Stimulated activated CD8-positive, alpha-beta memory T cell treated with anti-CD3 and anti-CD28 coated beads, Interleukin-4, amount 100 ng/mL, for 24 hours (primary cell): ENCODE measurements around the gene EZH1.
"Not testable (repeated sequence)": the region's sequence is repeated elsewhere in the genome, so short reads cannot be mapped to it uniquely, and the experiment has no call there.

Source experiments
- DNase-seq: peaks from one replicate; pipeline ENCODE4 v3.0.0-alpha.2; 2020; ENCODE audit warnings: low read depth

Gene EZH1

GRCh38 chr17:42669977-42670788 is 74.7 kb downstream of the EZH1 start:
- DNase-seq: no peak

DNA sequence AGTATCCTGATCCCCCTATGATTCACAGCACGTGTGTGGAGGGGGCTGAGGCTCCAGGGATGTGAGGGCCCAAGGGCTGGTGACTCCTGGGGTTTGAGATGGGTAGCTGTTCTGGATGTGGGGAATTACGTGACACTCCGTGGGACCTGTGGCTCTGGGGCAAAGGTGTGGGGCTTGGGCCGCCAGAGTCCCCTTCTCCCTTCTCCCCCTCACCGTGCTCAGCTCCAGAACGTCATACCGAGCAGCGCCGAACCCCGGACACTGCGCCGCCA is 75.2 kb downstream of the EZH1 start:
- DNase-seq: no peak

GRCh38 chr17:42667088-42667951 is 77.5 kb downstream of the EZH1 start:
- no peak for DNase-seq

- DNase-seq: not testable (repeated sequence)
Observed at GRCh38 chr17:42666126-42666525, 78.7 kb downstream of the EZH1 start.

GRCh38 chr17:42665581-42666001 is 79.2 kb downstream of the EZH1 start:
- DNase-seq: no peak

DNA sequence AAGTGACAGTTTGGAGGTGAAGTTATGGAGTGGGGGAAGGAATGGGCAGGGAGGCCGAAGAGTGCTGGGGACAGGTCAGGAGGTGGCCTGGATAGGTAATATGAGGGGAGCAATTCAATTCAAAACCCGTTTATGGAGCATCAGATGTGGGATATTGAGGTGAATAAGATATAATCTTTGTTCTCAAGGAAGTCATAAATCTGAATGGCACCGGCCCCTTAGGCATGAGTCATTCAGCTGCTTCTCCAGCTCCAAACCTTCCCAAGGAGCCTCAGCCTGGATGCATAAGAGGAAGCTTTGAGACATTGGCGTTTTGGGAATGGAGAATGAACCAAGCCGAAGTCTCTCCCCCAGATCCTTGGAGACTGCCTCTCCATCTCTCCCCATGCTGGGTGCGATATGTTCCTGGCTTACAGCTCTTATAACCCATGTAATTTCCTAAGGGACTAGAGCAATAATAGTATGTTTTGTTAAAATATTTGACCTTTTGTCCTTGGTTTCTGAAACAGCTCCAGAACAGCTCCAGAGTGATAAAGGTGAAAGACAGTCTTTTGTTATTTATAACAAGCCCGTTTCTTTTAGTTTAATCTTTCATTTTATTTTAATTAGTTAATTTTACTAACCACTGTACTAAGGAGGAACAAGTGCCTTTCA is 84.0 kb downstream of the EZH1 start:
- no peak for DNase-seq

DNA sequence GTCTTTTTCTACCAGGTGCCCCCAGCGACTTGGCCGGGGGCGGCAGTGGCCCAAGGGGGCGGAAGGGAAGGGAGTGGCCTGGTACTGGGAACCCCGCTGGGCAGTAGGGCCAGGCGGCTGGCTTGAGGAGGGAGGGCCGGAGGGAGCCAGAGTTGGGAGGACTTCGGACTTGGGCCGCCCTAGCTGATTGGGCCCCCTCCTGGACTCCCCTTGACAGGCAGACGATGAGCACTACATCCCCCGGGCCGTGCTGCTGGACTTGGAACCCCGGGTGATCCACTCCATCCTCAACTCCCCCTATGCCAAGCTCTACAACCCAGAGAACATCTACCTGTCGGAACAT is 84.9 kb downstream of the EZH1 start:
- not testable (repeated sequence) for DNase-seq

DNA sequence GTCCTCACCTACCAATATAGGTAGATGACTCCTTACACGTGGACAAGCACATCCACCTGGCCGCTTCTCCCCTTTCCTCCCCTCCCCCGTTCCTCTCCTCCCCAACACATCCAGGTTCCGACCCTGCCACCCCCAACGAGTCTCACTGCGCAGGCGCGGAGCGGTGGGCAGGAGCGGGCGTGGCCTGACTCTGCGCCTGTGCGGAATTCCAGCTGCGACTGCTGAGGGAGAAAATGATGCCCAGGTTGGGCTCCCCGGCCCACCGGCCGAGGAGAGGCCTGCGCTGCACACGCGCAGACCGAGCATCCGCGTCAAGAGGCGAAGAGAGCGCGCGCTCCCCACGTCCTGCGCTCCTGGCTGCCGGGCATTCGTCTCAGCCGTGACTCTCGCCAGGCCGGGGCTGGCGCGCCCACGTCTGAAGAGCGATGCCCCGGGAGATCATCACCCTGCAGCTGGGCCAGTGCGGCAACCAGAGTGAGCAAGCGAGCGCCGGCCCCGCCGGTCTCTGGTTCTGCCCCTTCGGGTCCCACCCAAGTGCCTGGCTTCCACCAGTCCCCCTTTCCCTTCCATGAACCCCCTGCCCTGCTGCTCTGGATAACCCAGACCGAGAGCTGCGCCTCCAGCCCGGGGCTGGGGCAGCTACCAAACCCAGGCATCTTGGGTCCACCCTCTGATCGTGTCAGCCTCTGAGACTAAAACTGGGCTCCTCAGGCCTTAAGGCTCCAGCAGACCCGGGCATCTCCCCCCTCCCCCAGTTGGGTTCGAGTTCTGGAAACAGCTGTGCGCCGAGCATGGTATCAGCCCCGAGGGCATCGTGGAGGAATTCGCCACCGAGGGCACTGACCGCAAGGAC is 85.5 kb downstream of the EZH1 start, which contains the start of gene TUBG2:
Gene TUBG2, plus strand, starts transcription at position 206 of the 853 bp plus-strand sequence. Its CDS starts 220 bp downstream, at position 426.
- DNase-seq: peak; percentile 69

GRCh38 chr17:42657824-42658588 is 86.8 kb downstream of the EZH1 start:
- no peak for DNase-seq

DNA sequence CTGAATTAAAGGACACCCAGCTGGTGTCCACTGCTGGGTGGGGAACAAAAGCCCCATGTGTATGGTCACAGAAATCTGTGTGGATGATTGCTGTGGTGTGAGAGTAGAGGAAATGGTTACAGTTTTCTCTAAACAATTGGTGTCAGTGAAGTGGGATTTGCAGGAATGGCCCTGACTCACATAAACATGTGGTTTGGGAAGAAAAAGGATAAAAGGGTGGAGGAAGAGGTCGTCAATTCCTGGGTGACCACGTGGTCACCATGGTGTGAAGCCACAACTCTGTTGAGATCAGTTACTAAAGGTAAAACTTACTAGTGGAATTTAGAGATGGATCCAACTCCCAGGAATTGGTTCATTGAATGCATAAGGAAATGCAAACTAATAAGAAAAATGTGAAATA is 89.3 kb downstream of the EZH1 start:
- no peak for DNase-seq

DNA sequence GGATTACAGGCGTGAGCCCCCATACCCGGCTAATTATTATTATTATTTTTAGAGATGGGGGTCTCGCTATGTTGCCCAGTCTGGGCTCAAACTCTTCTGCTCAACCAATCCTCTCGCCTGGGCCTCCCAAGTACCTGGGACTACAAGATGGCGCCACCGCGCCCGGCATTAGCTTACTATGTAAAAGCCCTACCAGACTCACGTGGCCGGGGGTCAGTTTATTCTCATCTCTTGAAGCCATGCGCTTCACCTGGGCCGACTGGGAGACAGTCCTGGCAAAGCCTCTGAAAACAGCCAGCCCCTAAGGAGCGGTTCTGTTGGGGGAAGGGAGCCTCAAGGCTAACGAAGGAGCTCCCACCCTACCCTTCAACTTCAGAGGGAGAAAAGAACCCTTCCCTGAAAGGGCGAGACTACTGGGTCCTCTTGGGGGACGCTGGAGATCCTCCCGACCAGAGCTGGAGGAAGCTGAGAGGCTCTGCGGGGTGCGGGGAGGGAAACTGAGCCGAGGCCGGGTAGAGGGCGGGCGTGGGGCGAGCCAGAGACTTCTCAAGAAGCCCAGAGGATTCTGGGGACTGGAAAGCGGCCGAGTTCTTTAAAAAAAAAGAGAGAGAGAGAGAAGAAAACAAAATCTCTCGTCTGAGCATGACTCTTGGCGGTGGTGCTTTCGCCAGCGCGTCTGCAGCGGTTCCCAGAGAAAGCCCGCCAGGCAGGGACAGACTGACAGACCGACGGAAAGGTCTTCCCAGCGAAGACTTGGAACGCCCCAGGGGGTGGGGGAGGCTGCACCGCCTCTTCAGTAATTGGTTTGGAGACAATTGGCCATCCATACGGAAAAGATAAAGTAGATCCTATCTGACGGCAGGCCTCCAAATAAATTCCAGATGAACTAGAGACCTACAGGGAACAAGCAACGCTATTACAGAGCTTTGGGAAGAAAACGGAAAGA is 91.4 kb downstream of the EZH1 start:
- no peak for DNase-seq

GRCh38 chr17:42651392-42651791 is 93.4 kb downstream of the EZH1 start:
- no peak for DNase-seq
